H1 (cell line): ENCODE results near the gene CD300C. TPM values are rescaled to one million over a fixed set of nuclear protein-coding genes. Genes with fewer than 3 reads are reported as not detected.

Source experiments
- CTCF ChIA-PET: fragments of 300-600 bp; sonication (Branson Sonifier 250); formaldehyde crosslinking; loops from one replicate; lab custom pipeline; 2021; ENCODE audit not compliant: partially characterized antibody; lab: Charles Lee
- POLR2A ChIA-PET: fragments of 300-600 bp; sonication (Branson Sonifier 250); formaldehyde crosslinking; loops from one replicate; lab custom pipeline; 2021; ENCODE audit warnings: inconsistent platforms; ENCODE audit not compliant: partially characterized antibody; lab: Charles Lee
- DNase-seq, 2 experiments: peaks; one replicate each; pipeline versions ENCODE4 v3.0.0 to v3.0.0-alpha.2; 2010 to 2022; ENCODE audit warnings: low spot score in 2 of 2, low read depth in 1 of 2, mixed read lengths in 1 of 2
- FAIRE-seq: peaks from 2 replicates; lab custom pipeline; 2011; peaks lifted over from hg19 to GRCh38; lab: Jason Lieb, UNC
- H2AFZ ChIP-seq: 2 replicates; pipeline ENCODE4 v1.8.1; 2012; ENCODE audit warnings: low read length, inconsistent platforms
- H2AK5ac ChIP-seq: 2 replicates; pipeline ENCODE4 v1.6.1; 2013; ENCODE audit warnings: low read depth, low read length
- H2BK120ac ChIP-seq: replicated peaks from 2 replicates; pipeline ENCODE3; 2013; ENCODE audit warnings: low read depth, low read length, inconsistent platforms
- H2BK12ac ChIP-seq: 2 replicates; pipeline ENCODE4 v1.6.1; 2013; ENCODE audit warnings: low read depth, low read length
- H2BK15ac ChIP-seq: 2 replicates; pipeline ENCODE4 v1.6.1; 2013; ENCODE audit warnings: low read length
- H2BK20ac ChIP-seq: 2 replicates; pipeline ENCODE4 v1.6.1; 2013; ENCODE audit warnings: low read length
- H2BK5ac ChIP-seq: 2 replicates; pipeline ENCODE4 v1.6.1; 2013; ENCODE audit warnings: low read depth, low read length
- H3K14ac ChIP-seq: 2 replicates; pipeline ENCODE4 v1.6.1; 2013; ENCODE audit warnings: inconsistent platforms; ENCODE audit not compliant: insufficient read length
- H3K18ac ChIP-seq: 2 replicates; pipeline ENCODE4 v1.6.1; 2013; ENCODE audit warnings: low read length; ENCODE audit errors: extremely low read depth
- H3K23ac ChIP-seq: 2 replicates; pipeline ENCODE4 v1.6.1; 2013; ENCODE audit warnings: inconsistent platforms; ENCODE audit not compliant: insufficient read length
- H3K23me2 ChIP-seq: 2 replicates; pipeline ENCODE4 v1.6.1; 2013; ENCODE audit warnings: low read depth, low read length
- H3K27ac ChIP-seq: 2 replicates; pipeline ENCODE4 v1.6.1; 2011; ENCODE audit warnings: low read depth, low read length, inconsistent platforms
- H3K27me3 ChIP-seq, 4 experiments: replicated peaks in 1 of 4; 1 replicate in 1 of 4; 2 replicates in 3 of 4; pipeline versions ENCODE4 v1.6.1 to v1.8.1; 2011 to 2013; ENCODE audit warnings: low read length in 3 of 4, mild to moderate bottlenecking in 3 of 4, inconsistent platforms in 2 of 4, mixed read lengths in 2 of 4, moderate library complexity in 1 of 4; ENCODE audit not compliant: control insufficient read depth in 3 of 4, insufficient read depth in 3 of 4; ENCODE audit errors: extremely low read depth in 1 of 4
- H3K36me3 ChIP-seq, 4 experiments: 2 replicates each; pipeline versions ENCODE4 v1.6.1 to v1.8.1; 2011 to 2013; ENCODE audit warnings: mild to moderate bottlenecking in 4 of 4, low read length in 3 of 4, moderate library complexity in 2 of 4, control low read depth in 1 of 4, inconsistent platforms in 1 of 4; ENCODE audit not compliant: insufficient read depth in 4 of 4, control insufficient read depth in 2 of 4
- H3K4ac ChIP-seq: replicated peaks from 2 replicates; pipeline ENCODE3; 2013; ENCODE audit warnings: low read length, low read depth, mixed read lengths, inconsistent platforms; ENCODE audit not compliant: insufficient read length
- H3K4me1 ChIP-seq, 4 experiments: replicated peaks in 1 of 4; 1 replicate in 1 of 4; 2 replicates in 3 of 4; pipeline versions ENCODE4 v1.6.1 to v1.8.1; 2011 to 2013; ENCODE audit warnings: low read length in 3 of 4, inconsistent platforms in 2 of 4, mixed read lengths in 1 of 4; ENCODE audit not compliant: insufficient read depth in 4 of 4, control insufficient read depth in 3 of 4
- H3K4me2 ChIP-seq, 2 experiments: 2 replicates each; pipeline versions ENCODE4 v1.6.1 to v1.8.1; 2011 to 2013; ENCODE audit warnings: low read depth in 2 of 2, low read length in 2 of 2, control low read depth in 1 of 2, inconsistent platforms in 1 of 2, mild to moderate bottlenecking in 1 of 2; ENCODE audit not compliant: insufficient read depth in 1 of 2
- H3K4me3 ChIP-seq, 4 experiments: fragments of 200-600, 300-600 bp in 1 of 4; sonication (generic), shearing (Covaris generic), sonication (Bioruptor Twin) in 1 of 4; 2 replicates each; pipeline versions ENCODE4 v1.5.1 to v1.8.1; 2011 to 2016; ENCODE audit warnings: low read length in 4 of 4, low read depth in 3 of 4, control low read depth in 2 of 4, inconsistent platforms in 2 of 4, mild to moderate bottlenecking in 2 of 4, mixed read lengths in 1 of 4, moderate library complexity in 1 of 4; ENCODE audit not compliant: insufficient read depth in 2 of 4; ENCODE audit errors: extremely low read depth in 1 of 4
- H3K56ac ChIP-seq: replicated peaks from 2 replicates; pipeline ENCODE3; 2013; ENCODE audit warnings: low read depth, mild to moderate bottlenecking, mixed read lengths, low read length, inconsistent platforms; ENCODE audit not compliant: insufficient read length
- H3K79me1 ChIP-seq: 2 replicates; pipeline ENCODE4 v1.6.1; 2013; ENCODE audit warnings: low read depth, low read length, control low read depth
- H3K79me2 ChIP-seq, 2 experiments: 2 replicates each; pipeline versions ENCODE4 v1.6.1 to v1.8.1; 2012 to 2013; ENCODE audit warnings: low read length in 2 of 2, mild to moderate bottlenecking in 2 of 2, inconsistent platforms in 1 of 2; ENCODE audit not compliant: insufficient read depth in 2 of 2, control insufficient read depth in 1 of 2
- H3K9ac ChIP-seq, 4 experiments: replicated peaks in 1 of 4; 1 replicate in 1 of 4; 2 replicates in 3 of 4; pipeline versions ENCODE4 v1.6.1 to v1.8.1; 2011 to 2013; ENCODE audit warnings: low read depth in 3 of 4, low read length in 3 of 4, control low read depth in 2 of 4, mild to moderate bottlenecking in 2 of 4, moderate library complexity in 2 of 4, inconsistent platforms in 1 of 4; ENCODE audit errors: extremely low read depth in 1 of 4
- H3K9me3 ChIP-seq, 2 experiments: 2 replicates each; pipeline versions ENCODE4 v1.6.1 to v1.8.1; 2012 to 2013; ENCODE audit warnings: mild to moderate bottlenecking in 2 of 2, moderate library complexity in 2 of 2, control low read depth in 1 of 2, inconsistent platforms in 1 of 2, low read depth in 1 of 2, low read length in 1 of 2, mixed read lengths in 1 of 2; ENCODE audit not compliant: insufficient read depth in 2 of 2
- H4K20me1 ChIP-seq, 2 experiments: replicated peaks in 1 of 2; 2 replicates each; pipeline versions ENCODE3 to v1.8.1; 2011 to 2013; ENCODE audit warnings: inconsistent platforms in 2 of 2, low read length in 2 of 2, mild to moderate bottlenecking in 1 of 2; ENCODE audit not compliant: insufficient read depth in 2 of 2, control insufficient read depth in 1 of 2
- H4K5ac ChIP-seq: 2 replicates; pipeline ENCODE4 v1.6.1; 2013; ENCODE audit warnings: low read length, low read depth, mixed read lengths, inconsistent platforms; ENCODE audit not compliant: insufficient read length
- H4K8ac ChIP-seq: 2 replicates; pipeline ENCODE4 v1.8.0; 2013; ENCODE audit warnings: mild to moderate bottlenecking, moderate library complexity, low read length, inconsistent platforms; ENCODE audit not compliant: insufficient read depth; ENCODE audit errors: extremely low read depth
- H4K91ac ChIP-seq: replicated peaks from 2 replicates; pipeline ENCODE3; 2013; ENCODE audit warnings: low read length, mixed read lengths, inconsistent platforms; ENCODE audit not compliant: insufficient read length
- BCL11A ChIP-seq, 2 experiments: IDR thresholded peaks; one replicate each; pipeline ENCODE4 v1.6.1; 2011; ENCODE audit warnings: low read depth in 2 of 2, low read length in 2 of 2, mild to moderate bottlenecking in 2 of 2
- CBX5 ChIP-seq: fragments of 300-800, 300-1000 bp; sonication (generic); IDR thresholded peaks from 2 replicates; pipeline ENCODE4 v1.7.1; 2016; ENCODE audit warnings: antibody characterized with exemption, low read length, low read depth
- CHD1 ChIP-seq: IDR thresholded peaks from 2 replicates; pipeline ENCODE4 v1.6.1; 2012; ENCODE audit warnings: low read depth, low read length, improper control_type of control experiment
- HDAC6 ChIP-seq: IDR thresholded peaks from one replicate; pipeline ENCODE4 v1.7.1; 2012; ENCODE audit warnings: low read depth, mild to moderate bottlenecking, inconsistent platforms, low read length, moderate library complexity
- KDM5A ChIP-seq: fragments of 200-600 bp; IDR thresholded peaks from 2 replicates; pipeline ENCODE4 v1.7.1; 2012; ENCODE audit warnings: mild to moderate bottlenecking, low read length, inconsistent platforms, mixed read lengths
- POLR2AphosphoS5 ChIP-seq: IDR thresholded peaks from 2 replicates; pipeline ENCODE4 v1.6.1; 2011; ENCODE audit warnings: low read depth, low read length
- POU5F1 ChIP-seq: IDR thresholded peaks from 2 replicates; pipeline ENCODE4 v1.6.1; 2011; ENCODE audit warnings: low read depth, mild to moderate bottlenecking, low read length, moderate library complexity
- RXRA ChIP-seq: IDR thresholded peaks from 2 replicates; pipeline ENCODE4 v1.6.1; 2011; ENCODE audit warnings: low read depth, mild to moderate bottlenecking, low read length, moderate library complexity; ENCODE audit not compliant: insufficient read depth
- SIN3A ChIP-seq, 2 experiments: IDR thresholded peaks in 1 of 2; conservative IDR thresholded peaks in 1 of 2; 2 replicates each; pipeline ENCODE4 v1.6.1; 2011 to 2012; ENCODE audit warnings: low read length in 2 of 2, improper control_type of control experiment in 1 of 2, low read depth in 1 of 2, mild to moderate bottlenecking in 1 of 2
- WGBS, 2 experiments: shearing (Covaris generic) in 1 of 2; methylation state at CpG; one replicate each; pipeline versions ENCODE4 v1.1.6 to v1.1.7; 2013 to 2015; ENCODE audit warnings: low lambda C conversion rate in 2 of 2, mixed read lengths in 2 of 2, inconsistent platforms in 1 of 2, low coverage in 1 of 2, missing lambda C conversion rate in 1 of 2; ENCODE audit not compliant: insufficient replicate concordance in 2 of 2, insufficient coverage in 1 of 2, insufficient read length in 1 of 2; ENCODE audit errors: extremely low coverage in 1 of 2, missing lambda C conversion rate in 1 of 2; 5-methylcytosine and 5-hydroxymethylcytosine counted together
- polyA plus RNA-seq, 7 experiments: library from polyadenylated mRNA; depleted of rRNA in 3 of 7; stranded (reverse) in 5 of 7; unstranded in 2 of 7; fragments of >200 nt in 5 of 7; fragments of 200-250 nt in 2 of 7; gene quantifications; 1 replicate in 5 of 7; 2 replicates in 1 of 7; 4 replicates in 1 of 7; pipeline versions ENCODE4 v1.2.1 to v1.2.3, GENCODE V29; 2011 to 2013; ENCODE audit warnings: missing spikeins in 2 of 7, mixed read lengths in 2 of 7
- total RNA-seq: library from RNA; stranded (reverse); fragmentation: NEBNext Ultra II Directional; extraction: Animal tissue kit (Norgen Biotek cat#: 25700); gene quantifications from 2 replicates; pipeline ENCODE4 v1.2.1, GENCODE V29; 2021
- TF ChIP-seq, protein P1 (sequence below): IDR thresholded peaks from 2 replicates; pipeline ENCODE4 v1.6.1; 2011; ENCODE audit warnings: low read length, improper control_type of control experiment
- TF ChIP-seq, protein P2 (sequence below), 3 experiments: IDR thresholded peaks; 1 replicate in 2 of 3; 2 replicates in 1 of 3; pipeline versions ENCODE4 v1.5.1 to v1.6.1; 2011; ENCODE audit warnings: low read length in 3 of 3, mild to moderate bottlenecking in 3 of 3, inconsistent platforms in 2 of 3, low read depth in 1 of 3, moderate library complexity in 1 of 3; ENCODE audit not compliant: insufficient read depth in 1 of 3; ENCODE audit errors: control extremely low read depth in 1 of 3

The CD300C gene
- total and polyA plus RNA-seq, 2 of the 8 experiments (the other 6 are each of a cell fraction or from before 2014, with no cell fraction given): not detected

DNA sequence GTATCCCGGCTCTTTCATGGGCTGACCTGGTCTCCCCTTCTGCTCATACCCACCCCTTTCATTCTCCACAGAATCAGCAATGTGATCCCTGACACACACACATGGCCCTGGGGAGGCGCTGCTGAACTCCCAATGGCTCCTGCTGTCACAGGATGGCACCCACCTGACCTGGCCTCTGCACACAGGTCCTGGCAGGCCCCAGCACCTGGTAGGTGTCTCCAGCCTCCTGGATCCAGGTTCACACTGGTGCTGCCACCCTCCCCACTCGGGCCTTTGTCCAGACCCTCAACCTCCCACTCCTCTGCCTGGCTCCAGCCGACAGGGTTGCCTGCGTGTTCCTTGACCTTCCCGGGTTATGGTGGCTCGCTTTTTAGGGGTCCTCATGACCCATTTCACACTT lies 1.3 kb upstream of the CD300C start:
- no peak overlapping the region for H4K91ac ChIP-seq
- no peak overlapping the region for H2BK5ac ChIP-seq
- DNase-seq (no peak), FAIRE-seq (no peak)
- no peak overlapping the region for H3K4ac ChIP-seq
- no peak overlapping the region for H3K4me3 ChIP-seq
- CTCF ChIA-PET: no interaction called here
- H3K23me2 ChIP-seq: 0 out of 2 replicates have a peak, but pooled peaks cover 2% of the 10 kb centered on the region
- no peak overlapping the region for H3K23ac ChIP-seq
- no peak overlapping the region for H3K14ac ChIP-seq
- no peak overlapping the region for H2AK5ac ChIP-seq
- no peak overlapping the region for H2BK15ac ChIP-seq
- no peaks in the 10 kb centered on the region for H3K4me1 ChIP-seq
- no peak overlapping the region for H2BK12ac ChIP-seq
- H4K20me1 ChIP-seq: peaks cover 0 to 4% of the 10 kb centered on the region in 2 experiments
- no peak overlapping the region for H3K9ac ChIP-seq
- no peaks in the 10 kb centered on the region; a peak in 1 of 7 replicates for H3K27me3 ChIP-seq
- no peak overlapping the region for H2AFZ ChIP-seq
- no peaks in the 10 kb centered on the region for H3K79me2 ChIP-seq
- H3K27ac ChIP-seq: no peak overlapping the region
- 90% methylated on average over 7 of the region's 7 CpGs; no CpG with 5 or more reads in 1 of the 2 experiments for WGBS, 2 experiments
- no peaks in the 10 kb centered on the region for H3K36me3 ChIP-seq
- H3K79me1 ChIP-seq: no peaks in the 10 kb centered on the region; the same call in 1 of the 2 replicates
- POLR2A ChIA-PET: no interaction called here
- H4K8ac ChIP-seq: no peak overlapping the region
- H3K4me2 ChIP-seq: no peak overlapping the region
- no peak overlapping the region for H2BK20ac ChIP-seq
- no peak overlapping the region for H2BK120ac ChIP-seq
- H3K9me3 ChIP-seq: no peaks in the 10 kb centered on the region
- H4K5ac ChIP-seq: no peak overlapping the region
- no peak overlapping the region for H3K18ac ChIP-seq
- H3K56ac ChIP-seq: no peak overlapping the region
- TF ChIP-seq BCL11A (IDR thresholded peaks at IDR 0.05; ENCODE audit: low read depth in 2 of 2, low read length in 2 of 2) (no peak), SIN3A (conservative IDR thresholded peaks at IDR 0.05 in 1 of 2, IDR thresholded peaks at IDR 0.05 in 1 of 2; ENCODE audit: low read depth in 1 of 2, low read length in 2 of 2) (no peak), RXRA (no peak), POLR2AphosphoS5 (no peak), POU5F1 (no peak), CHD1 (no peak), HDAC6 (no peak), CBX5 (no peak), KDM5A (no peak)
- TF ChIP-seq, protein P1, sequence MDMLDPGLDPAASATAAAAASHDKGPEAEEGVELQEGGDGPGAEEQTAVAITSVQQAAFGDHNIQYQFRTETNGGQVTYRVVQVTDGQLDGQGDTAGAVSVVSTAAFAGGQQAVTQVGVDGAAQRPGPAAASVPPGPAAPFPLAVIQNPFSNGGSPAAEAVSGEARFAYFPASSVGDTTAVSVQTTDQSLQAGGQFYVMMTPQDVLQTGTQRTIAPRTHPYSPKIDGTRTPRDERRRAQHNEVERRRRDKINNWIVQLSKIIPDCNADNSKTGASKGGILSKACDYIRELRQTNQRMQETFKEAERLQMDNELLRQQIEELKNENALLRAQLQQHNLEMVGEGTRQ: no peak
- TF ChIP-seq, protein P2, sequence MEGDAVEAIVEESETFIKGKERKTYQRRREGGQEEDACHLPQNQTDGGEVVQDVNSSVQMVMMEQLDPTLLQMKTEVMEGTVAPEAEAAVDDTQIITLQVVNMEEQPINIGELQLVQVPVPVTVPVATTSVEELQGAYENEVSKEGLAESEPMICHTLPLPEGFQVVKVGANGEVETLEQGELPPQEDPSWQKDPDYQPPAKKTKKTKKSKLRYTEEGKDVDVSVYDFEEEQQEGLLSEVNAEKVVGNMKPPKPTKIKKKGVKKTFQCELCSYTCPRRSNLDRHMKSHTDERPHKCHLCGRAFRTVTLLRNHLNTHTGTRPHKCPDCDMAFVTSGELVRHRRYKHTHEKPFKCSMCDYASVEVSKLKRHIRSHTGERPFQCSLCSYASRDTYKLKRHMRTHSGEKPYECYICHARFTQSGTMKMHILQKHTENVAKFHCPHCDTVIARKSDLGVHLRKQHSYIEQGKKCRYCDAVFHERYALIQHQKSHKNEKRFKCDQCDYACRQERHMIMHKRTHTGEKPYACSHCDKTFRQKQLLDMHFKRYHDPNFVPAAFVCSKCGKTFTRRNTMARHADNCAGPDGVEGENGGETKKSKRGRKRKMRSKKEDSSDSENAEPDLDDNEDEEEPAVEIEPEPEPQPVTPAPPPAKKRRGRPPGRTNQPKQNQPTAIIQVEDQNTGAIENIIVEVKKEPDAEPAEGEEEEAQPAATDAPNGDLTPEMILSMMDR (IDR thresholded peaks at IDR 0.05; ENCODE audit: control extremely low read depth in 1 of 3, insufficient read depth in 1 of 3, low read depth in 1 of 3, low read length in 3 of 3): no peak
